GM21447 (cell line): Measurements from ENCODE around the gene NANP.
"Not testable (repeated sequence)": the region's sequence is repeated elsewhere in the genome, so short reads cannot be mapped to it uniquely, and the experiment has no call there.

ENCODE experiments used
- ATAC-seq: cut with Tn5 transposase; IDR thresholded peaks from one replicate; pipeline ENCODE4 v1.9.1; 2021; ENCODE audit not compliant: unreplicated experiment

NANP gene

GRCh38 chr20:25623736-25624499 is at the start of gene NANP:
NANP (minus strand) TSS chr20:25624014; CDS start chr20:25623948, 66 bp downstream.
- peak; percentile 80 for ATAC-seq

DNA sequence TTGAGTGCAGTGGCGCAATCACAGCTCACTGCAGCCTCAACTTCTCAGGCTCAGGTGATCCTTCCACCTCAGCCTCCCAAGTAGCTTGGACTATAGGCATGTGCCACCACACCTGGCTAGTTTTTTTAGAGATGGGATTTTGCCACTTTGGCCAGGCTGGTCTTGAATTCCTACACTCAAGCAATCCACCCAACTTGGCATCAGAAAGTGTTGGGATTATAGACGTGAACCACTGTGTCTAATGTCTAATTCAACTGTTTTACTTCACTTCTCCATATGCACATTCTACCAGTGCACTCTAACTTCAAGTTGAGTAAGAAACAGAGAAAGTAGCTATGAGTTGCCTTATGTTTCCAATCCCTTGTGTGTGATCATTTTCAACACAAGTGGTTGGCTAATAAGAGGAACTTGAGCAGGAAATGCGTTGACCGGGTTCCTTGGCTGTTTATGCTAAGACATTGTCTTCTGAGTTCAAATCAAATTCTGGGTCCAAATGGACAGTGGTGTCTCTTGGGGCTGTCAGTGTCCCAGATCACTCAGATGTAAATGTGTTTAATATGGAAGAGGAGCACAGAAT is 48.9 kb upstream of the NANP start:
- no peak for ATAC-seq

DNA sequence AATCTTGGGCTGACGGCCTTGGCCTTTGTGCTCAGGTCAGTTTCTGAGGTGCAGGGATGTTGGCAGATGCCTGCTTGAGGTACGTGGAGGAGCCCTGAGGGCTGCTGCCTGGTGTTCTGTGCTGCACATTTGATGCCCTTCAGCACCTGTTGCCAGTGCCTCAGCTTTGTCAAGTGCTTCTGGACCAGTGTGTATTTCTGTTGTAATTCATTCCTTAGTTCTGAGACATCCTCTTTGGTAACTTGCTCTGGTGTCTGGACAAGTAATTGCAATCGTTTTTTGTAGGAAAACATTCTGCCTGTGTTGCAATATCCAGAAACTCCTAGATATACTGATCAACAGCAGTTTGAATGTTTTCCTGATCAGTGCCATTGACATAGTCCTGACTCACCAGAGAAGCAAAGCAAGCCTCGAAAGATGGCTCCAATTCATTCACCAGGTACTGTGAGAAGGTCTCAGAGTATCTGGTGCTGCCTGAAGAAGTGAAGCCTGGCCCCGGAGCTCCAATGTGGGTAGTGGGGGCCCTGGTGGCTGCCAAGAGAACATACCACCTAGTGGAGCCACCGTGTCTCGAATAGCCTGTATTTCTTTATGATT is 46.1 kb upstream of the NANP start:
- no peak for ATAC-seq

DNA sequence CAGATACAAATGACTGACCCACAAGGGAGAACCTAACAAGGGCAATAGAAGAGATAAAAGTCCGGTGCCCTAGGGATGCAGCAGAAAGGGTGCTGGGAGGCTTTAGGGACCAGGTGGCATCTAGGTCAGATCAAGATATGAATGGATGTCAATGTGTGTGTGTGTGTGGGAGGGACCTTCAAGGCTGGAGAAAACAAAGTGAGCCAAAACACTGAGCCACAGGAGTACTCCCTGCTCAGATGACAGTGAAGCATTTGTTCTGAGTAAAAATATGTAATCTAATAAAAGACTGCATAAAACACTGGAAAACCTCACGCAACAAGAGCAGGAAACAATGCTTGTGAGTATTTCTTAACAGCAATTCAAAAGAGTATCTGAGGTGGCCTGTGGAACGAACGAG is 44.6 kb upstream of the NANP start:
- ATAC-seq: no peak

DNA sequence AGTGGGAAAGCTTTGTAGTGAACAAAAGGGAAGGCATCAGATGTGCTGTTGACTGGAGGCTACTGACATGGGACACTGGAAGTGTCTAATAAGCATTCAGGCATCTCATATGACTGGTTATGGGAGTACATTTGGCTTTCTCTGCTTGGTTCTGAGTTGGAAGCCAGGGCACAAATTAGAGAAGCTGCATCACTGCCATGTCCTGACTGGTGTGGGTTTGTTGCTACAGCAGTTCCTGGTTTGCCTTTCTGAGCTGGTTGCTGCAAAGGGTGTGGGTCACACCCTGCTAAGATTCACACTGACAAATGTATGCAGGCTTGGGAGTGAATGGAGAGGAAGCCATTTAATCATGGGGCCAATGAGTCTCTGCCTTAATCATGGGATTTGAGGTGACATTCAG is 36.2 kb upstream of the NANP start:
- ATAC-seq: no peak

- no peak for ATAC-seq
These were observed 30.7 kb upstream of the NANP start for GRCh38 chr20:25654487-25654886.

DNA sequence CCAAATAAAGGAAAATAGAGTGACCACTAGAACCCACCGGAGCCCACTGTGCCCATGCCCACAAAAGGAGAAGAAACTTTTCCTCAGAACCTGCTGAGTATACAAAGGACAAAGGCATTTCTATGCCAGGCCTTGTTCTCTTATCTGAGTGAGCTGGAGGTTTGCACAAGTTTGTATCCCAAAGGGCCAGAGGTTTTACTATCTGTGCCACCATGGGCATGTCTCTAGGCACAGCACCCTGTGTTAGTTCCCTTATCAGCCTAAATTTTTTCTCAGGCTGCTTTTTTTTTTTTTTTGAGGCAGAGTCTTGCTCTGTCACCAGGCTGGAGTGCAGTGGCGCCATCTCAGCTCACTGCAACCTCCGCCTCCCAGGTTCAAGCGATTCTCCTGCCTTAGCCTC is 29.1 kb upstream of the NANP start:
- ATAC-seq: not testable (repeated sequence)

- ATAC-seq: no peak
These were observed 21.0 kb upstream of the NANP start for GRCh38 chr20:25644814-25645213.

DNA sequence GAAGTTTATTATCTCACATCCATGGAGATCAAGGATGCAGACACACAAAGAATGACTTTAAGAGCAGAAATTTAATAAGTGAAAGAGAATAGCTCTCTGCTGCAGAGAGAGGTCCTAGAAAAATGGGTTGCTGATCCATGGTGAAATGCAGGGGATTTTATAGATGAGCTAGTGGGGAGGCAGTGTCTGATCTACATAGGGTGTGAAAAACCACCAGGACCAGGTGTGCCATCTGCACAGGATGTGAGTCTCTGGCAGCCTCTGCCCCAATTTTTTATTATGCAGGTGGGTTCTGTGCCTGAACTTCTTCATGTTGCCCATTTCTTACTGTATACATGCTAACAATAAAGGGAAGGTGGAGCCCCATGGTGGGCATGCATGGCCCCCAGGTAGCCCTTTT is 19.9 kb upstream of the NANP start:
- no peak for ATAC-seq

- ATAC-seq: no peak
These were observed 13.4 kb upstream of the NANP start for GRCh38 chr20:25637247-25637646.

- ATAC-seq: no peak
These were observed 9.4 kb upstream of the NANP start for GRCh38 chr20:25632940-25633790.

DNA sequence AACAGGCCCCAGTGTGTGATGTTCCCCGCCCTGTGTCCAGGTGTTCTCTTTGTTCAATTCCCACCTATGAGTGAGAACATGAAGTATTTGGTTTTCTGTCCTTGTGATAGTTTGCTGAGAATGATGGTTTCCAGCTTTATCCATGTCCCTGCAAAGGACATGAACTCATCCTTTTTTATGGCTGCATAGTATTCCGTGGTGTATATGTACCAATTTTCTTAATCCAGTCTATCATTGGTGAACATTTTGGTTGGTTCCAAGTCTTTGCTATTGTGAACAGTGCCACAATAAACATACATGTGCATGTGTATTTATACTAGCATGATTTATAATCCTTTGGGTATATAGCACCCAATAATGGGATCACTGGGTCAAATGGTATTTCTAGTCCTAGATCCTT is 6.8 kb upstream of the NANP start:
- ATAC-seq: not testable (repeated sequence)

DNA sequence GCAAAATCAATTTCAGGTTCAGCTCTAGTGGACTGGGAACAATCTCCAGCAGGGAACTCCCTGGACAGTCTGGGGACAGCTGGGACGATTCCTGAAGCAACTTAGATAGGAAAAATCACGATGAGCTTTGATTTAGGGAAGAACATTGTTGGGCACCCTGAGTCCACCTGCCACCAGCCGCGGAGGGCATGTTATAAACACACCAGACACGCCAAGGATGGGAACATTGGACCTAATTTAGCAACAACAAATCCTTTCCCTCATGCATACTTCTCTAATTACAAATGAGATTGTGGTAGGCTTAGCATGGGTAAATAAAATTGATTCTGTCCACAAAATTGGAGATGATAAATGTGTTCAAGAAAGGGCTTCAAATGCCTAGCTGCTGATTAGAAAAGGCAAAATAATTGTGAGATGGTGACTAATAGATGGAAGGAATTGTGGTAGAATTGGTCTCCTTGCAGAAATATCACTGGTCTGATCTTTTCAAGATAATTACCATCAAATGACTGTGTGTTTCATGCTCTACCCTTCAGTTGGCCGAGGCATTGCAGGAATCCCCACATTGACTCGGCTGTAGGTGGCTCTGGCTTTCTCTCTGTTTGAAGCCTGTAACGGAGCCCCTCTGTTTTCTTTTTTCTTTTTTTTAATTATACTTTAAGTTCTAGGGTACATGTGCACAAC is 6.1 kb upstream of the NANP start:
- no peak for ATAC-seq

DNA sequence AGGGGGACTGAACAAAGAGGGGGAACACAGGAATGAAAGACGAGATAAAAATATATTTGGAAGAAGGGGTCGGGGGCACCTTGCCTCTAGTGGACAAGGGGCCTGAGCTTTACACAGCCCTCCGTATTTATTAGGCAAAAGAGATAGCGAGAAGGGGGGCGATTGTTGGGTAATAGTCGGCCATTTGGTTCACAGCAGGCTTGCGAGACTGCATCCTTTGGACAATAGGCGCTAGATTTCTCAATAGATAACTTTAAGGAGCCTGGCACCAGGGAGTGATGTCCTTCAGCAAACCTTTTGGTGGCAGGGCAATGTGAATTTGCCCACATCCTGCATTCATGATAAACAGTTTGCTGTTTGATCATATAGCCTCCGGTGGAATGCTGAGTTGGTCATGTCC is 3.0 kb upstream of the NANP start:
- no peak for ATAC-seq

- ATAC-seq: no peak
These were observed 706 bp upstream of the NANP start for GRCh38 chr20:25624500-25624939.

GRCh38 chr20:25623225-25623735 is 534 bp downstream of the NANP start:
- peak; percentile 28 for ATAC-seq

DNA sequence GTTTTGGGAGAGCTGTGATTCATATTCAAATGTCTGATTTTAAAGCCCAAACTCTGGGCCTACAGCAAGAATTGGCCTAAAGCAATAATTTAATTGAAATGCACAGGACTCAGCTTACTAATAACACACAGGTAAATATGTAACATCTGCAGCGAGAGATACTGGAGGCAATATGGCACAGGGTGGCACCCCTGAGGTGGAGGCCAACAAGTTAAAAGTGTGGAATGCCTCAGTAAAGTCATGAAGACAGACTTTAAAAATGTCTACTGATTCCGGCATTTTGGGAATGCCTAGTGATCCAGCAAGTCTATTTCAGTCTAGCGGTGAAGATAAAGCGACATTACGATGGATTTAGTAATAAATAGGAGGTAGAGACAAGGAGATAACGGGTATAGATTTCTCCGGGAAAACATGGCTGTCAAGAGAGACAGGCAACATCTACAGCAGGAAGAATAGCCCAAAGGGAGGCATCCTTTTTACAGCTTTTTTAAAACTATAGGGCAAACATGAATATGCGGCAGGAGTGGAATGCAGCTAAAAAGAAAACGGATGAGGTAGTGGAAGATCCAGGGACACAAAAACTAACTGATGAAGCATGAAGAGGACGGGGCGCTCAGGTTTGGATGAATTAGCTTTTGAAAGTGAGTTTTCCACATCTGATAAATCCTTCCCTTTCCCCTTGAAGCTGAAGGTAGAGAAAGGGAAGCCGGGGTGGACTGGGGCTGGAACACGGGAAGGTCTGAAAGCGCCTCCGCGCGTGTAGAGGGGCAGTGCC is 1.2 kb downstream of the NANP start:
- ATAC-seq: no peak

GRCh38 chr20:25622049-25622448 is 1.8 kb downstream of the NANP start:
- ATAC-seq: no peak

- no peak for ATAC-seq
These were observed 4.3 kb downstream of the NANP start for GRCh38 chr20:25619514-25619913.

DNA sequence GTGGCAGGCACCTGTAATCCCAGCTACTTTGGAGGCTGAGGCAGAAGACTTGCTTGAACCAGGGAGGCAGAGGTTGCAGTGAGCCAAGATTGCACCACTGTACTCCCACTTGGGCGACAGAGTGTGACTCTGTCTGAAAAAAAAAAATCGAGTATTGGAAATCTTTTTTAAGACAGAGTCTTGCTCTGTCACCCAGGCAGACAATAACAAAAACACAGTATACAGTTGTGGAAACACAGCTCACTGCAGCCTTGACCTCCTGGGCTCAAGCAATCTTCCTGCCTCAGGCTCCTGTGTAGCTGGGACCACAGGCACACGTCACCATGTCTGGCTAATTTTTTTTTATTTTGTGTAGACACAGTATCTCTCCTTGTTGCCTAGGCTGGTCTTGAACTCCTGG is 15.0 kb downstream of the NANP start:
- ATAC-seq: no peak
